ENCODE measurements around the gene SLC9A9.

- no peak for TF ChIP-seq CTCF (IDR thresholded peaks at IDR 0.05)
- TF ChIP-seq POLR2A (IDR thresholded peaks at IDR 0.05): no peak
Measured at GRCh38 chr3:143332026-143332425, 516.2 kb downstream of the SLC9A9 start.

All from thyroid gland (tissue), 4 donors.